Mucosa of descending colon (tissue), 3 donors: Measurements from ENCODE around the gene HEBP2. TPM values are rescaled to one million over a fixed set of nuclear protein-coding genes. Genes with fewer than 3 reads are reported as not detected.

Source experiments
- ATAC-seq: fragments of 200-7000 bp; cut with Tn5 transposase; one replicate; pipeline ENCODE4 v1.9.1; 2020; ENCODE audit warnings: mild to moderate bottlenecking, moderate library complexity
- DNase-seq, 3 donors: peaks; one replicate each; pipeline ENCODE4 v3.0.0-alpha.2; 2020
- H3K36me3 ChIP-seq: fragments of 200-600 bp; one replicate; pipeline ENCODE4 v1.8.0; 2021; ENCODE audit warnings: low read depth, mild to moderate bottlenecking
- H3K4me1 ChIP-seq: fragments of 200-600 bp; one replicate; pipeline ENCODE4 v1.8.0; 2021; ENCODE audit warnings: low read depth, mild to moderate bottlenecking
- H3K4me3 ChIP-seq: fragments of 200-600 bp; one replicate; pipeline ENCODE4 v1.8.0; 2021; ENCODE audit warnings: mild to moderate bottlenecking
- H3K9me3 ChIP-seq: fragments of 200-600 bp; one replicate; pipeline ENCODE4 v1.8.0; 2021; ENCODE audit warnings: mild to moderate bottlenecking
- intact Hi-C, 2 donors: fragments of 100-400 bp; cut with DNase I in 1 of 2; cut with micrococcal nuclease in 1 of 2; formaldehyde crosslinking; loops; one replicate each; pipeline versions ENCODE4 v1.11.0 to v1.11.1; 2022; cut with DNase I, micrococcal nuclease
- total RNA-seq, 3 donors: library from RNA; stranded (reverse); fragmentation: NEBNext Ultra II Directional in 2 of 3; extraction: Animal tissue kit (Norgen Biotek cat#: 25700) in 2 of 3; gene quantifications; one replicate each; pipeline versions ENCODE4 v1.2.1 to v1.2.4, GENCODE V29; 2021 to 2023
- TF ChIP-seq, protein P1 (sequence below): fragments of 200-600 bp; IDR thresholded peaks from one replicate; pipeline ENCODE4 v1.8.0; 2022; ENCODE audit warnings: antibody characterized with exemption, mild to moderate bottlenecking
- donor health status: DM: no; HTN: no; CAD: no; lungs with moderate emphysema.
- donor health status: DM: no; HTN: no; CAD: no.
- donor health status: DM: no; HTN: yes; CAD: no.

HEBP2 gene
- total RNA-seq, 3 donors from 2014 or later, result 78.5 to 101 (median 88.7) TPM

DNA sequence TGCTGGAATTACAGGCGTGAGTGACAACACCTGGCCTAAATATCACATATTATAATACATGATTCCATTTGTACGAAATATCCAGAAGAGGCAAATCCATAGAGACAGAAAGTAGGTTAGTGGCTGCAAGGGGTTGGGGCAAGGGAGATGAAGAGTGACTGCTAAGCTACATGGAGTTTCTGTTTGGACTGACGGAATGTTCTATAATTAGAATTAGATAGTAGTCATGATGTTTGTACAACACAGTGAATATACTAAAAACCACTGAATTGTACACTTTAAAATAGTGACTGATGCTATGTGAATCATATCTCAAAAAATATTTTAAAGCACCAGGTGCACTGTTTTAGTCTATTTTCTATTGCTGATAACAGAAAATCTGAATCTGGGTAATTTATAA is 3.7 kb upstream of the HEBP2 start:
- TF ChIP-seq, protein P1, sequence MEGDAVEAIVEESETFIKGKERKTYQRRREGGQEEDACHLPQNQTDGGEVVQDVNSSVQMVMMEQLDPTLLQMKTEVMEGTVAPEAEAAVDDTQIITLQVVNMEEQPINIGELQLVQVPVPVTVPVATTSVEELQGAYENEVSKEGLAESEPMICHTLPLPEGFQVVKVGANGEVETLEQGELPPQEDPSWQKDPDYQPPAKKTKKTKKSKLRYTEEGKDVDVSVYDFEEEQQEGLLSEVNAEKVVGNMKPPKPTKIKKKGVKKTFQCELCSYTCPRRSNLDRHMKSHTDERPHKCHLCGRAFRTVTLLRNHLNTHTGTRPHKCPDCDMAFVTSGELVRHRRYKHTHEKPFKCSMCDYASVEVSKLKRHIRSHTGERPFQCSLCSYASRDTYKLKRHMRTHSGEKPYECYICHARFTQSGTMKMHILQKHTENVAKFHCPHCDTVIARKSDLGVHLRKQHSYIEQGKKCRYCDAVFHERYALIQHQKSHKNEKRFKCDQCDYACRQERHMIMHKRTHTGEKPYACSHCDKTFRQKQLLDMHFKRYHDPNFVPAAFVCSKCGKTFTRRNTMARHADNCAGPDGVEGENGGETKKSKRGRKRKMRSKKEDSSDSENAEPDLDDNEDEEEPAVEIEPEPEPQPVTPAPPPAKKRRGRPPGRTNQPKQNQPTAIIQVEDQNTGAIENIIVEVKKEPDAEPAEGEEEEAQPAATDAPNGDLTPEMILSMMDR, result no peak
- DNase-seq, result no peak
- H3K4me3 ChIP-seq, result no peak overlapping the region
- intact Hi-C loops, result loop anchor here in 1 of 2 donors (10.0 kb wide), 1 partner anchor 286 kb away; no protein-coding TSS in a partner anchor
- ATAC-seq, result no peak
- H3K36me3 ChIP-seq, result no peaks in the 10 kb centered on the region
- no peaks in the 10 kb centered on the region for H3K9me3 ChIP-seq
- H3K4me1 ChIP-seq, result peaks cover 3% of the 10 kb centered on the region

DNA sequence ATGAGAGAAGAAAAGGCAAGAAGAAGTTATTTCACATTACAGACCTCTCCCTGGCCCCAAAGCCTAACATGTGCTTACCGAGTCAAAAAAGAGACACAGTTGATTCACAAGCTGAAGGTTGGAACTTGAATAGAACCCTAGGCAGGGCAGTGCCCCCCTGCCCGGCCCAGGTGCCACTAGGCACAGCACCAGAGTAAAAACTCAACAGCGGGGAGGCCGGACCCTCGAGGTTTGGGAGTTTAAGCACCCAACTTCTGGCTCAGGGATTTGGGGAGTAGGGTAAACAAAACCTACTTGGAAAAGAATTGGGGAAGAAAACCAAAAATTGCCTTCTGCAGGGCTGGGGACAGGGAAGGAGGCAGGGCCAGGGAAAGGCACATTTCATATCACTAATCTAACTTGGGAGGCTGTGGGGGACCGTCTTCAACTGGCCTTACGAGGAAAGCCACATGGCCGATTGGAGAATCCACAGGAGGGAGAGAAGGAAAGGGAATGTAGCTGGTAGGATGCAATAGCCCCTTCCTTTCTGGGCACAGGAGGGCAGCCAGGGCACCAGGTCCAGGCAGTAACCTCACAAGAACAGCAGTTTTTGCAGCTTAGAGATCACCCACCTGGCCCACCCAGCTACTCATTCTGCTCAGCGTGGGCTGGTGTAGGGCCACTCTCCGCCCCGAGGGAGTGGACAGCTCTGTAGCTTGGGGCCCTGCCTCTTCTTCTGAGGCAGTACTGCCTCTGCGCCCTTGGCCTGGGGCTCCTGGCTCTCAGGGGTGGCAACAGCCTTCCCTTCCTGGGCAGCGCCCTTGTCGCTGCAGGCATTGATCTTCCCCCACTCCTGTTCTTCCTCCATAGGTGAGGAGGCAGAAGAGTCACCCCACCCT is 1.8 kb upstream of the HEBP2 start:
- intact Hi-C loops, result loop anchor here in 1 of 2 donors (10.0 kb wide), 1 partner anchor 287 kb away; no protein-coding TSS in a partner anchor
- Histone ChIP-seq H3K9me3 (no peaks in the 10 kb centered on the region), H3K4me1 (peaks cover 12% of the 10 kb centered on the region), H3K4me3 (no peak overlapping the region), H3K36me3 (no peaks in the 10 kb centered on the region)
- no peak for ATAC-seq
- TF ChIP-seq, protein P1, result no peak
- no peak for DNase-seq

DNA sequence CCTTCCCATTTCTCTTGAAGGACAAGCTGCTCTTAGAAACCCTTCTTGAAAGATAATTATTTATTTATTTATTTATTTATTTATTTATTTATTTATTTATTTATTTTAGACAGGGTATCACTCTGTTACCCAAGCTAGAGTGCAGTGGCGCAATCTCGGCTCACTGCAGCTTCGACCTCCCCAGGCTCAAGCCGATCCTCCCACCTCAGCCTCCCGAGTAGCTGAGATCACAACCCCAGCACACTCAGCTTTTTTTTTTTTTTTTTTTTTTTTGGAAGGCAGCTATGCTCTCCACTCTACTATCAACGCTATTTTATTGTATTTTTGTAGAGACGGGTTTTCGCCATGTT is 1.2 kb upstream of the HEBP2 start:
- no peak for ATAC-seq
- Histone ChIP-seq H3K4me3 (no peak overlapping the region), H3K9me3 (no peaks in the 10 kb centered on the region), H3K4me1 (peaks cover 12% of the 10 kb centered on the region), H3K36me3 (no peaks in the 10 kb centered on the region)
- intact Hi-C loops, result loop anchor here in 1 of 2 donors (10.0 kb wide), 1 partner anchor 288 kb away; no protein-coding TSS in a partner anchor
- TF ChIP-seq, protein P1, result no peak
- no peak for DNase-seq

DNA sequence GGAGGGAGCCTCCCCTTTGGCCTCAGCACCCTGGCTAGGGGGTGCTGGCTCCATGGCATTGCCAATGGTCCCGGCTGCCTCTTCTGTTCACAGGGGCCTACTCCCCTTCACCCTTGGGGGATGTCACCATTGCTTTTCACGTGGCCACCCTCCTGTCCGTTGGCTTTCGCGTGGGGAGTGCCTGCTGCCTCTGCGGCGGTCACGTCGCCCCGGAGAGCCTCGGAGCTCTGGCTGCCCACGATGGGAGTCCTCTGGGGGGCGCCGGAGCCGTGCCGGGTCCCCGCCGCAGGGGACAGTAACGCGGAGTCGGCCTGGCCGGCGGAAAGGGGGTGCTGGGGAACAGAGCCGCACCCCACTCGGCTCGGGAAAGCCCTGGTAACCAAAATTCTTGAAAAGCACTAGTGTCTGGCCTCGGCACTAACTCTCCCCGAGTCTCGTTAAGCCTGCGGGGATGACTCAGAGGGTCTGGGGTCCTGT is 661 bp upstream of the HEBP2 start:
- intact Hi-C loops, result loop anchor here in 1 of 2 donors (10.0 kb wide), 1 partner anchor 289 kb away; no protein-coding TSS in a partner anchor
- Histone ChIP-seq H3K4me3 (peak overlapping the region; percentile 84), H3K4me1 (peaks cover 12% of the 10 kb centered on the region), H3K9me3 (no peaks in the 10 kb centered on the region), H3K36me3 (no peaks in the 10 kb centered on the region)
- DNase-seq, result peak; percentile 56 to 74 (median 74)
- ATAC-seq, result peak; percentile 26
- TF ChIP-seq, protein P1, result no peak

DNA sequence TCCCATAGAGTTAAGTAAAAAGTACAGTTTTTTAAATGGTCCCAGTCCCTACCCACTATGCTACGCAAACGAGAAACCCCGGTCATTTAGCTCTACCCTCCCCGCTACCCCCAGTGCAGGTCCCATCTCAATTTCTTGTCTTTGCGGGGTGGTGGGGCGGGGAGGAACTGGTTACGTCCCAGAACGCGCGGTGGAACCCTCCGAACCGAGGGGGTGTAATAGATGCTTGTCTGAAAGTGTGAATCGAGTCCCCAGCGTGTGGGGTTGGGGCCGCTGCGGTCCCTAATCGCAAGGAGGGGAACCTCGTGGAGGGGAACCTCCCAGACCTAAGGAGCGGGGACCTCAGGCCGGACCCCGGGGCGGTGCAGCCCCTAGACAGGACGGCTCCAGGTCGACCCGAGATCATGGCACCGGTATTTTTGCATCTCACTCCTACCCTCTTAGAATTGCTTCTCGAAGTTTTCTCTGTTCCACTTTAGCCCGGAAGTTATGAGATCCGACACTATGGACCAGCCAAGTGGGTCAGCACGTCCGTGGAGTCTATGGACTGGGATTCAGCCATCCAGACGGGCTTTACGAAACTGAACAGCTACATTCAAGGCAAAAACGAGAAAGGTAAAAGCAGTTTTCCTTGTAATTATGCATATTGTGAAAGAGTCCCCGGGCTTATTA is 779 bp downstream of the HEBP2 start:
- TF ChIP-seq, protein P1, result no peak
- ATAC-seq (peak; percentile 22), DNase-seq (peak; percentile 49 to 76 (median 64))
- Histone ChIP-seq H3K4me3 (peak overlapping the region; percentile 84), H3K36me3 (no peaks in the 10 kb centered on the region), H3K9me3 (no peaks in the 10 kb centered on the region), H3K4me1 (peaks cover 12% of the 10 kb centered on the region)
- intact Hi-C loops, result loop anchor here in 1 of 2 donors (10.0 kb wide), 1 partner anchor 290 kb away; no protein-coding TSS in a partner anchor
